Neural cell (in vitro differentiated cells): ENCODE data around the gene RCVRN.

Source experiments
- EZH2 ChIP-seq: fragments of 200-600, 300-800 bp; shearing (Covaris generic), sonication (generic); IDR thresholded peaks from 2 replicates; pipeline ENCODE4 v1.6.1; 2014; ENCODE audit warnings: antibody characterized with exemption, low read length, borderline replicate concordance, mild to moderate bottlenecking; ENCODE audit not compliant: insufficient read depth, poor library complexity, severe bottlenecking
- MXI1 ChIP-seq: fragments of 450-650 bp; conservative IDR thresholded peaks from 2 replicates; pipeline ENCODE4 v1.6.1; 2014; ENCODE audit warnings: antibody characterized with exemption, mild to moderate bottlenecking; ENCODE audit not compliant: poor library complexity, severe bottlenecking
- POLR2AphosphoS5 ChIP-seq: IDR thresholded peaks from 2 replicates; pipeline ENCODE4 v1.6.1; 2012
- RAD21 ChIP-seq: fragments of 450-650 bp; conservative IDR thresholded peaks from 2 replicates; pipeline ENCODE4 v1.6.1; 2014; ENCODE audit warnings: antibody characterized with exemption, mild to moderate bottlenecking, moderate library complexity
- TAF1 ChIP-seq: IDR thresholded peaks from 2 replicates; pipeline ENCODE4 v1.6.1; 2012; ENCODE audit warnings: low read depth
- TF ChIP-seq, protein P1 (sequence below): fragments of 450-650 bp; IDR thresholded peaks from 2 replicates; pipeline ENCODE4 v1.5.1; 2014; ENCODE audit warnings: antibody characterized with exemption, mild to moderate bottlenecking, moderate library complexity; ENCODE audit not compliant: poor library complexity, severe bottlenecking
- TF ChIP-seq, protein P2 (sequence below): IDR thresholded peaks from 2 replicates; pipeline ENCODE4 v1.6.1; 2012; ENCODE audit warnings: borderline replicate concordance

DNA sequence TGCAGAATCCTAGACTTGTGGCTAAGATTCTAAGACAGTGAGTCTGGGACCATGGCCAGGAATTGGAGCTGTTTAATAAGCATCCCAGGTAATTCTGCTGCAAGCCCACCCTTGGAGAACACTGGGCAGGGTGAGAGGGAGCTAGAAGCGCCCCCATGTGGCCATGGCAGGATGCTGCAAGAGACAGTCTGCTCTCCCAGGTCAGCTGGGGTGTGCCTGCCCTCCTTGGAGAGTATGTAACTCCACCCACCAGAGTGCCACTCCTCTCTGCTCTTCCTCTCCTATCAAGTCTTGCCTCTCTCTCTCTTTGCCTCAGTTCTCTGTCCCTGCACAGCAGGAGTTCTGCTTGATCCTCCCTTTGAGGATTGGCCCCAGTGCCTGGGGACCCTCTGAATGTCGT lies 14.9 kb downstream of the RCVRN start:
- TF ChIP-seq, protein P1, sequence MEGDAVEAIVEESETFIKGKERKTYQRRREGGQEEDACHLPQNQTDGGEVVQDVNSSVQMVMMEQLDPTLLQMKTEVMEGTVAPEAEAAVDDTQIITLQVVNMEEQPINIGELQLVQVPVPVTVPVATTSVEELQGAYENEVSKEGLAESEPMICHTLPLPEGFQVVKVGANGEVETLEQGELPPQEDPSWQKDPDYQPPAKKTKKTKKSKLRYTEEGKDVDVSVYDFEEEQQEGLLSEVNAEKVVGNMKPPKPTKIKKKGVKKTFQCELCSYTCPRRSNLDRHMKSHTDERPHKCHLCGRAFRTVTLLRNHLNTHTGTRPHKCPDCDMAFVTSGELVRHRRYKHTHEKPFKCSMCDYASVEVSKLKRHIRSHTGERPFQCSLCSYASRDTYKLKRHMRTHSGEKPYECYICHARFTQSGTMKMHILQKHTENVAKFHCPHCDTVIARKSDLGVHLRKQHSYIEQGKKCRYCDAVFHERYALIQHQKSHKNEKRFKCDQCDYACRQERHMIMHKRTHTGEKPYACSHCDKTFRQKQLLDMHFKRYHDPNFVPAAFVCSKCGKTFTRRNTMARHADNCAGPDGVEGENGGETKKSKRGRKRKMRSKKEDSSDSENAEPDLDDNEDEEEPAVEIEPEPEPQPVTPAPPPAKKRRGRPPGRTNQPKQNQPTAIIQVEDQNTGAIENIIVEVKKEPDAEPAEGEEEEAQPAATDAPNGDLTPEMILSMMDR: no peak
- TF ChIP-seq POLR2AphosphoS5: no peak
- TF ChIP-seq, protein P2, sequence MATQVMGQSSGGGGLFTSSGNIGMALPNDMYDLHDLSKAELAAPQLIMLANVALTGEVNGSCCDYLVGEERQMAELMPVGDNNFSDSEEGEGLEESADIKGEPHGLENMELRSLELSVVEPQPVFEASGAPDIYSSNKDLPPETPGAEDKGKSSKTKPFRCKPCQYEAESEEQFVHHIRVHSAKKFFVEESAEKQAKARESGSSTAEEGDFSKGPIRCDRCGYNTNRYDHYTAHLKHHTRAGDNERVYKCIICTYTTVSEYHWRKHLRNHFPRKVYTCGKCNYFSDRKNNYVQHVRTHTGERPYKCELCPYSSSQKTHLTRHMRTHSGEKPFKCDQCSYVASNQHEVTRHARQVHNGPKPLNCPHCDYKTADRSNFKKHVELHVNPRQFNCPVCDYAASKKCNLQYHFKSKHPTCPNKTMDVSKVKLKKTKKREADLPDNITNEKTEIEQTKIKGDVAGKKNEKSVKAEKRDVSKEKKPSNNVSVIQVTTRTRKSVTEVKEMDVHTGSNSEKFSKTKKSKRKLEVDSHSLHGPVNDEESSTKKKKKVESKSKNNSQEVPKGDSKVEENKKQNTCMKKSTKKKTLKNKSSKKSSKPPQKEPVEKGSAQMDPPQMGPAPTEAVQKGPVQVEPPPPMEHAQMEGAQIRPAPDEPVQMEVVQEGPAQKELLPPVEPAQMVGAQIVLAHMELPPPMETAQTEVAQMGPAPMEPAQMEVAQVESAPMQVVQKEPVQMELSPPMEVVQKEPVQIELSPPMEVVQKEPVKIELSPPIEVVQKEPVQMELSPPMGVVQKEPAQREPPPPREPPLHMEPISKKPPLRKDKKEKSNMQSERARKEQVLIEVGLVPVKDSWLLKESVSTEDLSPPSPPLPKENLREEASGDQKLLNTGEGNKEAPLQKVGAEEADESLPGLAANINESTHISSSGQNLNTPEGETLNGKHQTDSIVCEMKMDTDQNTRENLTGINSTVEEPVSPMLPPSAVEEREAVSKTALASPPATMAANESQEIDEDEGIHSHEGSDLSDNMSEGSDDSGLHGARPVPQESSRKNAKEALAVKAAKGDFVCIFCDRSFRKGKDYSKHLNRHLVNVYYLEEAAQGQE: no peak
- TF ChIP-seq MXI1: no peak
- TF ChIP-seq EZH2: no peak
- no peak for TF ChIP-seq RAD21
- no peak for TF ChIP-seq TAF1
